ENCODE data around the gene TUBG2. TPM values are rescaled to one million over a fixed set of nuclear protein-coding genes. Genes with fewer than 3 reads are reported as not detected.

Gene TUBG2
- total and polyA plus RNA-seq, 2 of the 8 experiments (the other 6 are each of a cell fraction or from before 2014, with no cell fraction given) = 14.8 to 16.6 TPM

- 41% methylated on average over 34 of the region's 42 CpGs; no CpG with 5 or more reads in 1 of the 2 experiments for WGBS, 2 experiments (ENCODE audit: extremely low coverage in 1 of 2, insufficient coverage in 1 of 2, insufficient read length in 1 of 2, insufficient replicate concordance in 2 of 2, low coverage in 1 of 2, low lambda C conversion rate in 2 of 2, missing lambda C conversion rate in 1 of 2)
- H3K79me1 ChIP-seq (ENCODE audit: low read depth, low read length) = no peaks in the 10 kb centered on the region
- H3K56ac ChIP-seq (replicated peaks; ENCODE audit: insufficient read length, low read depth, low read length) = no peak overlapping the region
- H3K9me3 ChIP-seq (ENCODE audit: insufficient read depth in 2 of 2, low read depth in 1 of 2, low read length in 1 of 2) = no peaks in the 10 kb centered on the region
- no peaks in the 10 kb centered on the region for H3K27me3 ChIP-seq (replicated peaks in 1 of 4; ENCODE audit: control insufficient read depth in 3 of 4, extremely low read depth in 1 of 4, insufficient read depth in 3 of 4, low read length in 3 of 4)
- ChIA-PET POLR2A (ENCODE audit: partially characterized antibody) (interaction anchor here (0.8 to 2.3 kb wide), 5 partner anchors 16 to 75 kb away, joined by 3 to 7 read pairs (median 3); partner anchors contain the start of genes PSMC3IP, RETREG3 and TUBG1), CTCF (ENCODE audit: partially characterized antibody) (interaction anchor here (0.6 to 1.7 kb wide), 7 partner anchors 18 to 76 kb away, joined by 3 to 5 read pairs (median 3); partner anchors contain the start of gene PSMC3IP)
- DNase-seq (ENCODE audit: low read depth in 1 of 2, low spot score in 2 of 2) = peak in 1 of 2 experiments; percentile 68
- H2BK15ac ChIP-seq (ENCODE audit: low read length) = 0 out of 2 replicates have a peak overlapping the region, but pooled peaks have one; percentile 83
- no peak overlapping the region for H2AK5ac ChIP-seq (ENCODE audit: low read depth, low read length)
- no peaks in the 10 kb centered on the region; the same call in 1 of the 2 replicates for H3K23me2 ChIP-seq (ENCODE audit: low read depth, low read length)
- H2AFZ ChIP-seq (ENCODE audit: low read length) = peak overlapping the region; percentile 97
- H4K91ac ChIP-seq (replicated peaks; ENCODE audit: insufficient read length, low read length) = peak overlapping the region; percentile 2
- peak overlapping the region; percentile 14 to 54 (median 36); a peak in 7 of 8 replicates for H3K4me3 ChIP-seq (ENCODE audit: extremely low read depth in 1 of 4, insufficient read depth in 2 of 4, low read depth in 3 of 4, low read length in 4 of 4)
- peaks cover 0 to 7% (median 0%) of the 10 kb centered on the region in 4 experiments; a peak in 3 of 7 replicates for H3K4me1 ChIP-seq (replicated peaks in 1 of 4; ENCODE audit: control insufficient read depth in 3 of 4, insufficient read depth in 4 of 4, low read length in 3 of 4)
- H4K5ac ChIP-seq (ENCODE audit: insufficient read length, low read depth, low read length) = no peak overlapping the region
- no peak overlapping the region for H2BK120ac ChIP-seq (replicated peaks; ENCODE audit: low read depth, low read length)
- H3K23ac ChIP-seq (ENCODE audit: insufficient read length) = no peak overlapping the region
- no peak overlapping the region for H2BK20ac ChIP-seq (ENCODE audit: low read length)
- H3K4ac ChIP-seq (replicated peaks; ENCODE audit: insufficient read length, low read depth, low read length) = peak overlapping the region; percentile 1
- no peak overlapping the region for H4K8ac ChIP-seq (ENCODE audit: extremely low read depth, insufficient read depth, low read length)
- peak overlapping the region; percentile 67 to 72 for H3K4me2 ChIP-seq (ENCODE audit: insufficient read depth in 1 of 2, low read depth in 2 of 2, low read length in 2 of 2)
- no peak overlapping the region; a peak in 2 of 7 replicates for H3K9ac ChIP-seq (replicated peaks in 1 of 4; ENCODE audit: extremely low read depth in 1 of 4, low read depth in 3 of 4, low read length in 3 of 4)
- H3K36me3 ChIP-seq (ENCODE audit: control insufficient read depth in 2 of 4, insufficient read depth in 4 of 4, low read length in 3 of 4) = no peaks in the 10 kb centered on the region
- H3K18ac ChIP-seq (ENCODE audit: extremely low read depth, low read length) = no peak overlapping the region; the same call in 1 of the 2 replicates
- H4K20me1 ChIP-seq (replicated peaks in 1 of 2; ENCODE audit: control insufficient read depth in 1 of 2, insufficient read depth in 2 of 2, low read length in 2 of 2) = no peaks in the 10 kb centered on the region
- no peak overlapping the region for H2BK5ac ChIP-seq (ENCODE audit: low read depth, low read length)
- H3K14ac ChIP-seq (ENCODE audit: insufficient read length) = no peak overlapping the region
- H3K27ac ChIP-seq (ENCODE audit: low read depth, low read length) = no peak overlapping the region
- no peak overlapping the region for H2BK12ac ChIP-seq (ENCODE audit: low read depth, low read length)
- FAIRE-seq = no peak
- no peaks in the 10 kb centered on the region for H3K79me2 ChIP-seq (ENCODE audit: control insufficient read depth in 1 of 2, insufficient read depth in 2 of 2, low read length in 2 of 2)
- TF ChIP-seq SP2 (IDR thresholded peaks at IDR 0.05; ENCODE audit: low read length) = no peak
- TF ChIP-seq RXRA (IDR thresholded peaks at IDR 0.05; ENCODE audit: insufficient read depth, low read depth, low read length) = no peak
- no peak for TF ChIP-seq BACH1 (IDR thresholded peaks at IDR 0.05; ENCODE audit: low read length)
- no peak for TF ChIP-seq BCL11A (IDR thresholded peaks at IDR 0.05; ENCODE audit: low read depth in 2 of 2, low read length in 2 of 2)
- TF ChIP-seq ASH2L (IDR thresholded peaks at IDR 0.05; ENCODE audit: low read length) = peak; percentile 73
- 0 out of 2 replicates have a peak, but pooled peaks have one; percentile 17 for TF ChIP-seq CREB1 (IDR thresholded peaks at IDR 0.05)
- no peak for TF ChIP-seq MAFK (IDR thresholded peaks at IDR 0.05; ENCODE audit: low read depth, low read length)
- TF ChIP-seq TAF7 (optimal IDR thresholded peaks at IDR 0.05; ENCODE audit: borderline replicate concordance, low read depth, low read length) = no peak
- TF ChIP-seq SP1 (IDR thresholded peaks at IDR 0.05; ENCODE audit: low read depth, low read length) = no peak
- no peak; a peak in 1 of 3 replicates for TF ChIP-seq POLR2A (IDR thresholded peaks at IDR 0.05; ENCODE audit: control extremely low read depth in 1 of 2, low read depth in 2 of 2, low read length in 2 of 2)
- no peak for TF ChIP-seq ATF3 (IDR thresholded peaks at IDR 0.05; ENCODE audit: insufficient read depth, low read depth, low read length)
Measured at GRCh38 chr17:42653179-42654124, 5.6 kb upstream of the TUBG2 start.
